GM21723 (cell line): ENCODE measurements around the gene GAB2.
"Not testable (repeated sequence)": the region's sequence is repeated elsewhere in the genome, so short reads cannot be mapped to it uniquely, and the experiment has no call there.

Experiments used
- ATAC-seq: cut with Tn5 transposase; IDR thresholded peaks from one replicate; pipeline ENCODE4 v1.9.1; 2021; ENCODE audit warnings: mild to moderate bottlenecking, moderate library complexity; ENCODE audit not compliant: unreplicated experiment

Gene GAB2

GRCh38 chr11:78259777-78260487, 157.7 kb downstream of the GAB2 start:
- ATAC-seq, result no peak

GRCh38 chr11:78257654-78258053, 160.0 kb downstream of the GAB2 start:
- no peak for ATAC-seq

GRCh38 chr11:78256962-78257361, 160.7 kb downstream of the GAB2 start:
- no peak for ATAC-seq

GRCh38 chr11:78255919-78256318, 161.7 kb downstream of the GAB2 start:
- no peak for ATAC-seq

- no peak for ATAC-seq
Measured at GRCh38 chr11:78254268-78254667, 163.4 kb downstream of the GAB2 start.

- no peak for ATAC-seq
Measured at GRCh38 chr11:78253797-78254196, 163.8 kb downstream of the GAB2 start.

- no peak for ATAC-seq
Measured at GRCh38 chr11:78251083-78251775, 166.4 kb downstream of the GAB2 start.

- no peak for ATAC-seq
Measured at GRCh38 chr11:78250099-78250498, 167.5 kb downstream of the GAB2 start.

- ATAC-seq, result no peak
Measured at GRCh38 chr11:78248903-78249302, 168.7 kb downstream of the GAB2 start.

GRCh38 chr11:78248191-78248590, 169.4 kb downstream of the GAB2 start:
- ATAC-seq, result no peak

GRCh38 chr11:78244546-78245255, 172.9 kb downstream of the GAB2 start:
- no peak for ATAC-seq

GRCh38 chr11:78244080-78244479, 173.5 kb downstream of the GAB2 start:
- no peak for ATAC-seq

GRCh38 chr11:78241475-78241874, 176.1 kb downstream of the GAB2 start:
- no peak for ATAC-seq

GRCh38 chr11:78239781-78240180, 177.8 kb downstream of the GAB2 start:
- ATAC-seq, result no peak

- ATAC-seq, result no peak
Measured at GRCh38 chr11:78237293-78238046, 180.2 kb downstream of the GAB2 start.

GRCh38 chr11:78234006-78234405, 183.6 kb downstream of the GAB2 start:
- ATAC-seq, result no peak

- ATAC-seq, result not testable (repeated sequence)
Measured at GRCh38 chr11:78233046-78233445, 184.6 kb downstream of the GAB2 start.

GRCh38 chr11:78231962-78232501, 185.6 kb downstream of the GAB2 start:
- ATAC-seq, result no peak

- no peak for ATAC-seq
Measured at GRCh38 chr11:78230161-78230877, 187.3 kb downstream of the GAB2 start.

GRCh38 chr11:78229106-78229505, 188.5 kb downstream of the GAB2 start:
- no peak for ATAC-seq
